GM18873 (cell line): Measurements from ENCODE around the gene EFNA2.

Source experiments
- ATAC-seq: cut with Tn5 transposase; IDR thresholded peaks from one replicate; pipeline ENCODE4 v1.9.1; 2021; ENCODE audit warnings: mild to moderate bottlenecking, moderate library complexity, moderate number of reproducible peaks; ENCODE audit not compliant: unreplicated experiment, low FRiP score

EFNA2 gene

DNA sequence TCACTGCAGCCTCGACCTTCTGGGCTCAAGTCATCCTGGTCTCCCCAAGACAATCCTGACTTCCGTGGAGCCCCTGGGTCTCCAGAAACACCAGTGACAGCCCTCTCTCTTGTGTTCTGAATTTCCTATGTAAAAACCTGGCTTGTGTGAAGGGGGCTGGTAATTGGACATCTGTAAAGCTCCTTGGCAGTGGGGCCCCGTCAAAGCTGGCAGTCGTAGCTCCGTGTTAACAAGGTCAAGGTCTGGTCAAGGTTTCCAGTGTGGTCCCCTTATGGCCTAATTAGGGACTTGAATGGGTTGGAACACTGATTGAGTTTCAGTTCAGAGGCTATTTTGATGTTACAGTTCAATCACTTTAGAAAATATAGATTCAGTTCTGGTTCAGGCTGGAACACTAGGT lies 65.2 kb downstream of the EFNA2 start:
- no peak for ATAC-seq
